Subcutaneous adipose tissue (tissue), 4 donors: ENCODE data around the gene ILDR2. TPM values are rescaled to one million over a fixed set of nuclear protein-coding genes. Genes with fewer than 3 reads are reported as not detected.

Experiments used
- CTCF ChIP-seq: fragments of 450-650 bp; IDR thresholded peaks from one replicate; pipeline ENCODE4 v1.5.1; 2016; ENCODE audit warnings: low read depth, mild to moderate bottlenecking, control low read depth, antibody characterized with exemption, moderate library complexity
- total RNA-seq, 4 donors: library from RNA; depleted of rRNA; stranded (reverse); fragments of >200 nt; gene quantifications; one replicate each; pipeline ENCODE4 v1.1.0, GENCODE V29; 2016

ILDR2 gene
- total RNA-seq, 4 donors from 2014 or later: under 0.01 TPM; not detected in 3

GRCh38 chr1:166915042-166915441 is 60.3 kb downstream of the ILDR2 start:
- no peak for TF ChIP-seq CTCF

GRCh38 chr1:166914111-166914510 is 61.2 kb downstream of the ILDR2 start:
- no peak for TF ChIP-seq CTCF

DNA sequence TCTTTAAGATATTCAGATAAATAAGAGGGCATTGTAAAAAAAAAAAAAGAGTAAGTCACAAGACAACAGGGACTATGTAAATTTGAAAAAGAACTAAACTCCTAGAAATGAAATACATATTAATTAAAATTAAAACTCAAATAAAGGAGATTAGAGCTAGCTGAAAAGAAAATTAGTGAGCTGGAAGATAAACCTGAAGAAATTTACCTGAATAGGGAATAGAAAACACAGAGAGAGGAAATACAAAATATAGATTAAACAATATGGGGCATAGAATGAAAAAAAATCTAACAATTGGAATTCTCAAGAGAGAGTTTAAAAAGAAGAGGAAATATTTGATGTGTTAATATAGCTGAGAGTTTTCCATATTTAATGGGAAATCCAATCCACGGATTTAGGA is 63.7 kb downstream of the ILDR2 start:
- no peak for TF ChIP-seq CTCF

- no peak for TF ChIP-seq CTCF
Observed at GRCh38 chr1:166910396-166910994, 64.8 kb downstream of the ILDR2 start.

- TF ChIP-seq CTCF: no peak
Observed at GRCh38 chr1:166908942-166909341, 66.4 kb downstream of the ILDR2 start.

DNA sequence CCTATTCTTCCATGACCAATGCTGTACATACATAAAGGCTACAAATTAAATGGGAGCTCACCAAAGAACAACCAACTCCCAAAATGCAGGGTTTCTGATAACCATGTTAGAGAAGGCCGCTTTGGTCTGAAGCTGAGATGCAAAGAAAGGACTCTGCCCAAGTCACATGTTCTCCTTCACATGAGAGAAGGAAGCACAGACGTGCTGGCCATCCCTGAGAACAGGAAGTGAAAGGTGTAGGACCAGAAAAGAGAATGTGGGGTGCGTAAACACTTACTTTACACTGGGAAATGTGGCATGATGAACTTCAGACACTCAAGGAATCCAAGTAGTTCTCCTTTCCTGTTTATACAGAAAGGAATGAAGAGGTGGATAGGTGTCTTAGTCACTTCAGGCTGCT is 67.6 kb downstream of the ILDR2 start:
- TF ChIP-seq CTCF: no peak

GRCh38 chr1:166907051-166907450 is 68.3 kb downstream of the ILDR2 start:
- TF ChIP-seq CTCF: no peak

DNA sequence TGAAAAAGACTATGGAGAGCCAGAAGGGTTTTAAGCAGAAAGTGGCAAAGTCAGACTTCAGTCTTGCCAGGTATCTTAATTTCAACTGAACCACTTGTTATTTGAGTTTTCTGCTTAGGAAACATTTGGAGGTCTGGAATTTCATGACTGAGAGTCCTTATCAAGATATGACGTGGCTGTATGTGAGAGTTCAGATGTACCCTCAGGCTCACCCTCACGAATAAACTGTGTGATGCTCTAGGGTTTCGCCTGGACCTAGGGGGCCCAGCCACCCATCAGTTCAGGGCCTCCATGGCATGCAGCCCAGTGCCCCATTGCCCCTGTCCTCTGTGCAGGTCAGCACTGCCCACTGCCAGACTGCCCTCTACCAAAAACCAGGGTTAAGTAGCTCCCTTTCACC is 68.7 kb downstream of the ILDR2 start:
- no peak for TF ChIP-seq CTCF
